Liver (tissue), 9 donors: Measurements from ENCODE around the gene SGK1. TPM values are rescaled to one million over a fixed set of nuclear protein-coding genes. Genes with fewer than 3 reads are reported as not detected.

Experiments used
- DNase-seq: peaks from one replicate; pipeline ENCODE4 v3.0.0-alpha.2; 2017; ENCODE audit warnings: low spot score
- H3K27ac ChIP-seq, 2 donors: one replicate each; pipeline ENCODE4 v1.7.0; 2013; ENCODE audit warnings: inconsistent platforms in 2 of 2, low read length in 2 of 2, control low read depth in 1 of 2, low read depth in 1 of 2, mild to moderate bottlenecking in 1 of 2
- H3K27me3 ChIP-seq, 4 donors: one replicate each; pipeline versions ENCODE4 v1.6.1 to v1.7.0; 2013; ENCODE audit warnings: low read length in 3 of 4, inconsistent platforms in 1 of 4, mild to moderate bottlenecking in 1 of 4, moderate library complexity in 1 of 4; ENCODE audit not compliant: control insufficient read depth in 4 of 4, insufficient read depth in 4 of 4
- H3K36me3 ChIP-seq, 4 donors: one replicate each; pipeline versions ENCODE4 v1.6.1 to v1.7.0; 2013; ENCODE audit warnings: low read length in 3 of 4, mild to moderate bottlenecking in 3 of 4, low read depth in 1 of 4, moderate library complexity in 1 of 4; ENCODE audit not compliant: control insufficient read depth in 4 of 4, insufficient read depth in 3 of 4
- H3K4me1 ChIP-seq, 4 donors: one replicate each; pipeline versions ENCODE4 v1.6.1 to v1.7.0; 2013; ENCODE audit warnings: low read length in 3 of 4, mild to moderate bottlenecking in 3 of 4, moderate library complexity in 1 of 4; ENCODE audit not compliant: control insufficient read depth in 4 of 4, insufficient read depth in 4 of 4
- H3K4me3 ChIP-seq, 3 donors: one replicate each; pipeline versions ENCODE4 v1.6.1 to v1.7.0; 2013; ENCODE audit warnings: low read length in 3 of 3, control low read depth in 1 of 3, low read depth in 1 of 3, mild to moderate bottlenecking in 1 of 3
- H3K9ac ChIP-seq, 2 donors: one replicate each; pipeline ENCODE4 v1.7.0; 2013; ENCODE audit warnings: low read length in 2 of 2, mild to moderate bottlenecking in 2 of 2, moderate library complexity in 2 of 2, control low read depth in 1 of 2, low read depth in 1 of 2
- H3K9me3 ChIP-seq, 4 donors: one replicate each; pipeline versions ENCODE4 v1.6.1 to v1.7.0; 2013; ENCODE audit warnings: low read length in 3 of 4; ENCODE audit not compliant: control insufficient read depth in 4 of 4
- ATF3 ChIP-seq: IDR thresholded peaks from 2 replicates; pipeline ENCODE4 v1.6.1; 2016; ENCODE audit warnings: antibody characterized with exemption
- CTCF ChIP-seq: fragments of 150-350 bp; IDR thresholded peaks from 2 replicates; pipeline ENCODE4 v1.5.1; 2017; ENCODE audit warnings: improper control_type of control experiment, low read depth, low read length; ENCODE audit not compliant: missing input control
- FOXA1 ChIP-seq: IDR thresholded peaks from 2 replicates; pipeline ENCODE4 v1.6.1; 2016; ENCODE audit warnings: antibody characterized with exemption
- FOXA2 ChIP-seq: IDR thresholded peaks from 2 replicates; pipeline ENCODE4 v1.6.1; 2016; ENCODE audit warnings: antibody characterized with exemption
- GABPA ChIP-seq, 2 donors: IDR thresholded peaks in 1 of 2; conservative IDR thresholded peaks in 1 of 2; 2 replicates each; pipeline ENCODE4 v1.6.1; 2016; ENCODE audit warnings: antibody characterized with exemption in 2 of 2, mild to moderate bottlenecking in 1 of 2, moderate library complexity in 1 of 2
- HNF4G ChIP-seq: IDR thresholded peaks from 2 replicates; pipeline ENCODE4 v1.6.1; 2016; ENCODE audit warnings: antibody characterized with exemption
- JUND ChIP-seq, 2 donors: IDR thresholded peaks; 2 replicates each; pipeline ENCODE4 v1.6.1; 2016; ENCODE audit warnings: antibody characterized with exemption in 2 of 2
- NR2F2 ChIP-seq: IDR thresholded peaks from 2 replicates; pipeline ENCODE4 v1.6.1; 2016; ENCODE audit warnings: antibody characterized with exemption
- RAD21 ChIP-seq, 2 donors: IDR thresholded peaks; 2 replicates each; pipeline ENCODE4 v1.6.1; 2016; ENCODE audit warnings: antibody characterized with exemption in 2 of 2, mild to moderate bottlenecking in 2 of 2
- RXRA ChIP-seq, 2 donors: IDR thresholded peaks; 2 replicates each; pipeline ENCODE4 v1.6.1; 2017 to 2018; ENCODE audit warnings: antibody characterized with exemption in 2 of 2, mild to moderate bottlenecking in 1 of 2
- SP1 ChIP-seq: IDR thresholded peaks from 2 replicates; pipeline ENCODE4 v1.6.1; 2018; ENCODE audit warnings: antibody characterized with exemption, mild to moderate bottlenecking
- TAF1 ChIP-seq: conservative IDR thresholded peaks from 2 replicates; pipeline ENCODE4 v1.6.1; 2016; ENCODE audit warnings: antibody characterized with exemption, mild to moderate bottlenecking
- YY1 ChIP-seq: IDR thresholded peaks from 2 replicates; pipeline ENCODE4 v1.6.1; 2016; ENCODE audit warnings: antibody characterized with exemption, mild to moderate bottlenecking
- WGBS: extraction: QIAGEN DNeasy Blood & Tissue Kit; methylation state at CpG from one replicate; pipeline ENCODE4 v1.1.7; 2013; 5-methylcytosine and 5-hydroxymethylcytosine counted together
- polyA plus RNA-seq, 2 donors: library from polyadenylated mRNA; stranded (reverse) in 1 of 2; unstranded in 1 of 2; fragments of 200-250 nt in 1 of 2; fragments of >200 nt in 1 of 2; fragmentation: Nextera tagmentation in 1 of 2; extraction: Ambion mirVana in 1 of 2; gene quantifications; one replicate each; pipeline versions ENCODE4 v1.2.1 to v1.2.3, GENCODE V29; 2013 to 2015
- total RNA-seq, 2 donors: library from RNA; depleted of rRNA; stranded (reverse); fragments of >200 nt; gene quantifications; one replicate each; pipeline ENCODE4 v1.2.3, GENCODE V29; 2014
- TF ChIP-seq, protein P1 (sequence below): IDR thresholded peaks from 2 replicates; pipeline ENCODE4 v1.6.1; 2016; ENCODE audit warnings: antibody characterized with exemption, mild to moderate bottlenecking
- TF ChIP-seq, protein P2 (sequence below): IDR thresholded peaks from 2 replicates; pipeline ENCODE4 v1.6.1; 2016; ENCODE audit warnings: antibody characterized with exemption
- donor health status: healthy.
- donor health status: healthy.
- donor health status: healthy.
- donor health status: healthy.
- donor health status: healthy.

Gene SGK1
- total and polyA plus RNA-seq, 4 donors: 28.0 to 113 (median 35.4) TPM

GRCh38 chr6:134147034-134147533 is 170.8 kb downstream of the SGK1 start:
- no peak overlapping the region for H3K4me3 ChIP-seq
- no peak for TF ChIP-seq GABPA (IDR thresholded peaks at IDR 0.05 in 1 of 2, conservative IDR thresholded peaks at IDR 0.05 in 1 of 2)
- TF ChIP-seq RAD21 (IDR thresholded peaks at IDR 0.05): no peak
- TF ChIP-seq, protein P1, sequence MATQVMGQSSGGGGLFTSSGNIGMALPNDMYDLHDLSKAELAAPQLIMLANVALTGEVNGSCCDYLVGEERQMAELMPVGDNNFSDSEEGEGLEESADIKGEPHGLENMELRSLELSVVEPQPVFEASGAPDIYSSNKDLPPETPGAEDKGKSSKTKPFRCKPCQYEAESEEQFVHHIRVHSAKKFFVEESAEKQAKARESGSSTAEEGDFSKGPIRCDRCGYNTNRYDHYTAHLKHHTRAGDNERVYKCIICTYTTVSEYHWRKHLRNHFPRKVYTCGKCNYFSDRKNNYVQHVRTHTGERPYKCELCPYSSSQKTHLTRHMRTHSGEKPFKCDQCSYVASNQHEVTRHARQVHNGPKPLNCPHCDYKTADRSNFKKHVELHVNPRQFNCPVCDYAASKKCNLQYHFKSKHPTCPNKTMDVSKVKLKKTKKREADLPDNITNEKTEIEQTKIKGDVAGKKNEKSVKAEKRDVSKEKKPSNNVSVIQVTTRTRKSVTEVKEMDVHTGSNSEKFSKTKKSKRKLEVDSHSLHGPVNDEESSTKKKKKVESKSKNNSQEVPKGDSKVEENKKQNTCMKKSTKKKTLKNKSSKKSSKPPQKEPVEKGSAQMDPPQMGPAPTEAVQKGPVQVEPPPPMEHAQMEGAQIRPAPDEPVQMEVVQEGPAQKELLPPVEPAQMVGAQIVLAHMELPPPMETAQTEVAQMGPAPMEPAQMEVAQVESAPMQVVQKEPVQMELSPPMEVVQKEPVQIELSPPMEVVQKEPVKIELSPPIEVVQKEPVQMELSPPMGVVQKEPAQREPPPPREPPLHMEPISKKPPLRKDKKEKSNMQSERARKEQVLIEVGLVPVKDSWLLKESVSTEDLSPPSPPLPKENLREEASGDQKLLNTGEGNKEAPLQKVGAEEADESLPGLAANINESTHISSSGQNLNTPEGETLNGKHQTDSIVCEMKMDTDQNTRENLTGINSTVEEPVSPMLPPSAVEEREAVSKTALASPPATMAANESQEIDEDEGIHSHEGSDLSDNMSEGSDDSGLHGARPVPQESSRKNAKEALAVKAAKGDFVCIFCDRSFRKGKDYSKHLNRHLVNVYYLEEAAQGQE: no peak
- no peak for TF ChIP-seq JUND (IDR thresholded peaks at IDR 0.05)
- no peak for TF ChIP-seq NR2F2
- TF ChIP-seq TAF1: no peak
- TF ChIP-seq HNF4G: no peak
- TF ChIP-seq RXRA (IDR thresholded peaks at IDR 0.05): no peak
- no peak for TF ChIP-seq CTCF
- no peak for TF ChIP-seq ATF3
- no peak for TF ChIP-seq SP1
- TF ChIP-seq, protein P2, sequence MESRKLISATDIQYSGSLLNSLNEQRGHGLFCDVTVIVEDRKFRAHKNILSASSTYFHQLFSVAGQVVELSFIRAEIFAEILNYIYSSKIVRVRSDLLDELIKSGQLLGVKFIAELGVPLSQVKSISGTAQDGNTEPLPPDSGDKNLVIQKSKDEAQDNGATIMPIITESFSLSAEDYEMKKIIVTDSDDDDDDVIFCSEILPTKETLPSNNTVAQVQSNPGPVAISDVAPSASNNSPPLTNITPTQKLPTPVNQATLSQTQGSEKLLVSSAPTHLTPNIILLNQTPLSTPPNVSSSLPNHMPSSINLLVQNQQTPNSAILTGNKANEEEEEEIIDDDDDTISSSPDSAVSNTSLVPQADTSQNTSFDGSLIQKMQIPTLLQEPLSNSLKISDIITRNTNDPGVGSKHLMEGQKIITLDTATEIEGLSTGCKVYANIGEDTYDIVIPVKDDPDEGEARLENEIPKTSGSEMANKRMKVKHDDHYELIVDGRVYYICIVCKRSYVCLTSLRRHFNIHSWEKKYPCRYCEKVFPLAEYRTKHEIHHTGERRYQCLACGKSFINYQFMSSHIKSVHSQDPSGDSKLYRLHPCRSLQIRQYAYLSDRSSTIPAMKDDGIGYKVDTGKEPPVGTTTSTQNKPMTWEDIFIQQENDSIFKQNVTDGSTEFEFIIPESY: no peak
- TF ChIP-seq FOXA1: no peak
- 94% methylated on average over 9 of the region's 9 CpGs for whole genome bisulfite sequencing
- no peak overlapping the region for H3K27ac ChIP-seq
- H3K36me3 ChIP-seq: no peaks in the 10 kb centered on the region
- no peak overlapping the region for H3K9ac ChIP-seq
- no peaks in the 10 kb centered on the region for H3K27me3 ChIP-seq
- no peaks in the 10 kb centered on the region for H3K4me1 ChIP-seq
- no peaks in the 10 kb centered on the region for H3K9me3 ChIP-seq
- DNase-seq: no peak

DNA sequence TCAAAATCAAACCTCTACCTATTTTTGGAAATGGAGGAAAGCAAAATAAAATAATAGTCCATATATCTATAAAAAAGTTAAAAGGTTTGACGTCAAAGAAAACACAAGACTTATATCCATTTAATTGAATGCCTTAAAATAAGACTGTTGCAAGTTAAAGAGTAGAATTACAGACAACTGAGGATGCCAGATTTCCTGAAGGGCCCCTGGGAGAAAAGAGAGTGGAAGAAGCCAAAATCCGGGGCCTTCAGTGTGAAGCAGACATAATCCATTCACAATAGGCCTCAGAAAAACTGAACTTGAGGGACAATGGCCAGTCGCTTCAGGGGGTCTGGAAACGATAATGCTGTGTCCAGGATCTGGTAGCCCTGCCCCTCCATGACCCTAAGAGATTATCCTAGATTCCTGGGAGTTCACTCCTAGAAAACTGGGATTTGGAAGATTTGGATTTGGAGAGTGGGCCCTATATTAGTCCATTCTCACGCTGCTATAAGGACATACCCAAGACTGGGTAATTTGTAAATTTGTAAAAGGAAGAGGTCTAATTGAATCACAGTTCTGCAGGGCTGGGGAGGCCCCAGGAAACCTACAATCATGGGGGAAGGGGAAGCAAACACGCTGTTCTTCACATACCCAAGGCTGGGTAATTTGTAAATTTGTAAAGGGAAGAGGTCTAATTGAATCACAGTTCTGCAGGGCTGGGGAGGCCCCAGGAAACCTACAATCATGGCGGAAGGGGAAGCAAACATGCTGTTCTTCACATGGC is 171.5 kb downstream of the SGK1 start:
- no peaks in the 10 kb centered on the region for H3K36me3 ChIP-seq
- WGBS: 84% methylated on average over 7 of the region's 7 CpGs
- H3K9me3 ChIP-seq: no peaks in the 10 kb centered on the region
- H3K9ac ChIP-seq: no peak overlapping the region
- H3K27me3 ChIP-seq: no peaks in the 10 kb centered on the region
- no peak overlapping the region for H3K4me3 ChIP-seq
- DNase-seq: no peak
- H3K4me1 ChIP-seq: no peaks in the 10 kb centered on the region
- no peak overlapping the region for H3K27ac ChIP-seq
- no peak for TF ChIP-seq JUND (IDR thresholded peaks at IDR 0.05)
- TF ChIP-seq HNF4G: no peak
- TF ChIP-seq SP1: no peak
- no peak for TF ChIP-seq CTCF
- TF ChIP-seq GABPA (IDR thresholded peaks at IDR 0.05 in 1 of 2, conservative IDR thresholded peaks at IDR 0.05 in 1 of 2): no peak
- no peak for TF ChIP-seq FOXA1
- TF ChIP-seq TAF1: no peak
- no peak for TF ChIP-seq ATF3
- TF ChIP-seq FOXA2: no peak
- TF ChIP-seq YY1: no peak
- no peak for TF ChIP-seq RXRA (IDR thresholded peaks at IDR 0.05)
- TF ChIP-seq, protein P1: no peak
